PC-9 (cell line): ENCODE data around the gene ADGRL3.

Experiments used
- CTCF ChIP-seq: fragments of 200-600 bp; sonication (generic); conservative IDR thresholded peaks from 2 replicates; pipeline ENCODE4 v1.6.1; 2017; ENCODE audit warnings: mixed run types, antibody characterized with exemption, mild to moderate bottlenecking, moderate library complexity
- EZH2 ChIP-seq: fragments of 200-600 bp; sonication (generic); IDR thresholded peaks from 2 replicates; pipeline ENCODE4 v1.8.0; 2017; ENCODE audit warnings: antibody characterized with exemption, low read depth

- TF ChIP-seq CTCF (no peak), EZH2 (no peak)
Observed at GRCh38 chr4:61336916-61337315, 136.8 kb downstream of the ADGRL3 start.
